SIG-M5 treated with dmso at 0.1 percent for 504 hours (cell line): ENCODE results near the gene RPS21.

Source experiments
- DNase-seq: peaks from one replicate; lab custom pipeline; 2025; ENCODE audit not compliant: unreplicated experiment; lab: John Stamatoyannopoulos, UW

RPS21 gene

DNA sequence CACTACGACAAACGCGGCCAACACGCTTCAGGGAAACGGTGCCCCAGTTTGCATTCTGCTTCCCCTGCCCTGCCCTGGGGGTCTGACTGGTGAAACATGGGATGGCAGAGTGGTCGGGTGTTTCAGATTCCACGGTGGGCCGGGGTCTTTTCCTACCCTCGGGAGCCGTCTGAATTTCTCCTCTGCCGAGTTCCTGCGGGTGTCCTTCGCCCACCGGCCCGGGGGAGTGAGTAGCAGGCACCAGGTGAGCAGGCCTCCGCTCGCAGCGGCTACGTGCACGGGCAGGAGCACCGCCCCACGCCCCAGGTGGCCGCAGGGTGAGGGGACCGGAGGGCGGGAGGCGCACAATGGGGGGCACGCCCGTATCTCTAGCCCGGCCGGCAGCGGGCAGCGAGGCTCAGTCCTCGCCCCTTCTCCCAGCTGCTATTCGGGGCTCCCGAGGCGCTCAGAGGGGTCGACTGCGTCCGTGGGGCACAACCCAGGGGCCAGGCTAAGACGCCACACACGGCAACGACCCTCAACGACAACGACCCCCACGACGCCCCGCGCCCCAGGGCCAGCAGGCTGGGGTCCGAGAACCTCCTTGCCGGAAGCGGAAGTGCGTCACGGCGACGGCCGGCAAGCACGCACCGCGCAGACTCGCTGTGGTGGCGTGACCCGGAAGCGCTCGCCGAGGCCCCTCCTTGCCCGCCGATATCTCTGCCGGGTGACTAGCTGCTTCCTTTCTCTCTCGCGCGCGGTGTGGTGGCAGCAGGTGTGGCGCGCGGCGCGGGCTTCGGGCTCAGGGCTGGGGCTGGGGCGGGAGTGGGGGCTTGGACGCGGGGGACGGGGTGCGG is at the start of gene RPS21:
Gene RPS21 (plus strand): TSS at position 721 of the 836 bp plus-strand sequence. CDS start 236 bp downstream, outside the sequence.
- peak; percentile 92 for DNase-seq

- no peak for DNase-seq
These were observed 49.2 kb upstream of the RPS21 start for GRCh38 chr20:62337558-62338293.

GRCh38 chr20:62338294-62338620 is 48.6 kb upstream of the RPS21 start:
- DNase-seq = no peak

DNA sequence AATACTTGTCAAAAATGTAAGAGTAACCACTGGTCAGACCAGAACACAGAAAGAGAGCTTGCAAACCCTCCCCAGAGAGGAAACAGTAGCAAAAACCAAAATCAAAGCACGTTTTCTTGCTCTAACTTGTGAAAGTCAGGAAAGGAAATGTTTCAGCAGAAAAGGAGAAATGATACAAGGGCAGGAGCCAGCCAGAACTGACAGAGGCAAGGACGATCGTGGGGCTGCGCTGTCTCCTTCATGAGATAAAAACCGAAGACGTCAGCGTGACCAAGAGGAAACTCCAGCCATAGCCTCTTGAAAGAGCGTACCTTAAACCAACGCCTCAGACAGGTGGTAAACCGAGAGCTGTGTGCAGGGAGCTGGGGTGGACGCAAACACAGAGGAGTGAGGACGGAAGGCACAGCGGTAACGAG is 47.2 kb upstream of the RPS21 start:
- DNase-seq = peak; percentile 66

DNA sequence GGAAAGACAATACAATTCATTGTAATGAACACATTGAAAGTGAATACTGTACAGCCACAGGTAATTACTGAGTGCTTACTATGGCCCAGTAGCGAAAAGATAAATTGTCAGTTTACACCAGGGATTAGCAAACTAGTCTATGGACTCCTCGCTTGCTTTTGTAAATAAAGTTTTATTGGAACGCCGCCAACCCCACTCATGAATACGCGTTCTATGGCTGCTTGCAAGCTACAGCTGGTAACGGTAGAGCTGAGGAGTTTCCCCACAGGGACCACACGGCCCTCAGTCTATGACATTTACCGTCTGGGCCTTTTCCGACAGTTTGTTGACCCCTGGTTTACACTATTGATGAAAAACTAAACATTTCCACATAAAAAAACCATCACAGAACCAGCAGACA is 44.0 kb upstream of the RPS21 start:
- DNase-seq = no peak

GRCh38 chr20:62344092-62344491 is 42.8 kb upstream of the RPS21 start:
- no peak for DNase-seq

DNA sequence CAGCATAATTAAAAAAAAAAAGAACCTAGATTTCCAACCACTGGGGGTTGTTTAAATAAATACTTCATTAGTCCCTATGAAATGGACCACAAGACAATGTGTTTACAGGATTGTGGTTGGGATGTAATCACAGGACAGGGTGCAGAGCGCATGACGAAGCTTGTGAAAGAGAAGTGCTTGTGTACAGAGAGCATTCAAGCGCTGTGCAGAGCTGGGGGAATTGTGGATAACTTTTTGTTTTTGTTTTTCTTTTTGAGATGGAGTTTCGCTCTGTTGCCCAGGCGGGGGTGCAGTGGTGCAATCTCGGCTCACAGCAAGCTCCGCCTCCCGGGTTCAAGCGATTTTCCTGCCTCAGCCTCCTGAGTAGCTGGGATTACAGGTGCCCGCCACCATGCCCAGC is 42.1 kb upstream of the RPS21 start:
- DNase-seq = no peak

DNA sequence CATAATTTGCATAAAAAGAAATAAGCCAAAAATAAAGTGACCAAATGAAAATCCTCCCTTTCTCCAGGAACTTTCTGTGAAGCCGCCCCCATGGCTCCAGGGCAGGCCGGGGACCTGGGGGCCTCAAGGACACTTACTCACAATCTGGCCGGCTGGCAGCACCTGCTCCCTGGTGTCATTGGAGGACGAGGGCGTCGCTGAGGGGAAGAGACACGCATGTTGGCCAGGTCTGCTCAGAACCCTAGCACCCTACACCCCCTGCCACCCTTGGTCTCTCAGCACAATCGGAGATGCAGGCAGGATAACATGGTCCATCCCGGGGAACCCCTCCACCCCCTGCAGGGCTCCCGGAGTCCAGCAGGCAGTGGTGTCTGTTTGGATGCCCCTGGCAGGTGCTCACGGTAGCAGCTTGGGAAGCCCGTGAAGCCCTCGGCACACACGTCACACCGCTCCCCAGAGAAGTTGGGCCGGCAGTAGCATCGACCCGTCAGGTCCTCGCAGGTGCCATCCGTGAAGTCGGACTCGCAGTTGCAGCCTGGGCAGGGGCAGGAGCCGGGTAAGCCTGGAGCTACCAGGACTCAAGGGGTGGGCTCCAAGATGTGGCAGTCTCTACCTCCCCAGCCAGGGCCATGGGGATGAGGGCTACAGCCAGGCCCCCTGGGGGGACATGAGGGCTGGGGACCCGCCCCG is 41.1 kb upstream of the RPS21 start:
- DNase-seq = no peak

- DNase-seq = no peak
These were observed 40.3 kb upstream of the RPS21 start for GRCh38 chr20:62346398-62347150.

DNA sequence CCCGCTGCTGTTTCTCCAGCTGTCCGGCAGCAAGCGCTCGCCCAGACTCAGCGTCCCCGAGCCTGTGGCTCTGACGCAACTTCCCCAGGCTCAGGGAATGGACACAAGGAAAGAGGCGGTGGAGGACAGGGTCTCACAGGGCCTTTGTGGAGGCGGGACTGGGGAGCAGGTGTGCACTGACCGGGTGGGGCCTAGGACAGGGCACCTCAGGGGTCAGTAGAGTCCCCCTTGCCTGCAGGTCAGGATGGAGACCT is 39.8 kb upstream of the RPS21 start:
- no peak for DNase-seq

- DNase-seq = no peak
These were observed 39.5 kb upstream of the RPS21 start for GRCh38 chr20:62347445-62347844.

DNA sequence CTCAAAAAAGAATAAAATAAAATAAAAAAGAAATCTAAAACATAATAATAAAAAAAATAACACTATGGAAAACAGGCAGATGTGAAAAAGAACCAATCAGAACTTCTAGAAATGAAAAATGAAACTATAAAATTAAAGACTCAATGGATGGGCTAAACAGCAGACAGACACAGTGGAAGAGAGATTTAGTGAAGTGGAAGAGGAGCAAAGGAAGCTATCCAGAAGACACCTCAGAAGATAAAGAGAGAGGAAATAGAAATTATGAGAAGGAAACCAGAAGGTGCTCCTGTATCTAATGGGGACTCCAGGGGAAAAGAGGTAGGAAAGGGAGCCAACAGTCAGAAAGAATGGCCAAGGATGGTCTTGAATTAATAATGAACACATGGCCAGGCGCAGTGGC is 38.3 kb upstream of the RPS21 start:
- DNase-seq = no peak

DNA sequence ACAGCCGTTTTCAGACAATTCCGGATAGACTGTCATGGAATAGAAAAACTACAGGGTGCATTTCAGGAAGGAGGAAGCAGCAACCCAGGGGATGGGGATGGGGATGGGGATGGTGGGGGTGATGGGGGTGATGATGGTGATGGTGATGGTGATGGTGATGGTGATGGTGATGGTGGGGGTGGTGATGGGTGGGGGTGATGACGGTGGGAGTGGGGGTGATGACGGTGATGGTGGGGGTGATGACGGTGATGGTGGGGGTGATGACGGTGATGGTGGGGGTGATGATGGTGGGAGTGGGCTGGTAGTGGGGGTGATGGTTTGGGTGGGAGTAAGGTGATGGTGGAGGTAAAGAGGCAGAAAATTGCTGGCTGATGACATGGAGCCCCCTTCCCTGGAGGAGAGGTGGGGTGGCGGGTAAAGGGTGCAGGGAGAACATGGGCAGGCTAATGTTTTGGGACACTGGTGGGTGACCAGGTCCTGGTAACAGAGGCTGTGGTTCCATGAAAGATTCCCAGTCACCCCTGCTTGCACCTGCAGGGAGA is 37.3 kb upstream of the RPS21 start:
- DNase-seq = no peak

- peak; percentile 34 for DNase-seq
These were observed 36.7 kb upstream of the RPS21 start for GRCh38 chr20:62350098-62350628.

DNA sequence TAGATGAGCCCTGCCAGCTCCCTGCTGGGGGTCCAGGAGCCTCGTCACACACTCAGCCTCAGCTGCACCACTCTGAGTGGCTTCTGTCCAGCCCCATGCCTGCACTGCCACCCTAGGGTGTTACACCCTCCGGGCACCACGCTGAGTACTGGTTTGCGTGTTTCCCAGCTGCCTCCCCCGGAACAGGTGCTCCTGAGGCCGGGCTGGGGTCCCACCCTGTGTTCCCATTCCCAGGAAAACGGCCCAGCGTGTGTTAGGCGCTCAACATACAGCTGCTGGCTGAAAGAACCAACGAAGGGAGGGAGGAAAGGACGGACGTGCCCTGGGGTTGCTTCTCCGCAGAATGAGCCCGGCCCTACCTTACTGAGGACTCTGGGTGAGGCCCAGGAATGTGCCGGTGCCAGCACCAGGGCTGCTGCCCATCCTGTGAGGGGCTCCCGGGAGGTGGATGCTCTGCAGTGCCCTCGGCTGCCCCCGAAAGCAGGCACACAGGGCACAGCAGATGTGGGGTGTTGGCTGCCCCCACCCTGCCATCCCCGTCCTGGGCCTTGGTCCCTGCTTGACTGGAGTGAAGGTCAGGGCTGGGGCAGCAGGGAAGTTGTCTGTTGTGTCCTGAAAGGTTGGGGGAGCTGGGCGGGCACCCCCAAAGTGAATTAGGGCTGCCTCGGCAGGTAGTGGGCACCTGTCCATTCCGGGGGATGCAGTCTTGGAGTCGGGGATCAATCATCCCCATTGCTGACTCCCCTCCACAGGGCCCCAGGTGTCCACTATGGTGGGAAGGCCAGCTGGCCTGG is 36.1 kb upstream of the RPS21 start:
- no peak for DNase-seq

GRCh38 chr20:62351469-62352401 is 35.2 kb upstream of the RPS21 start:
- no peak for DNase-seq

DNA sequence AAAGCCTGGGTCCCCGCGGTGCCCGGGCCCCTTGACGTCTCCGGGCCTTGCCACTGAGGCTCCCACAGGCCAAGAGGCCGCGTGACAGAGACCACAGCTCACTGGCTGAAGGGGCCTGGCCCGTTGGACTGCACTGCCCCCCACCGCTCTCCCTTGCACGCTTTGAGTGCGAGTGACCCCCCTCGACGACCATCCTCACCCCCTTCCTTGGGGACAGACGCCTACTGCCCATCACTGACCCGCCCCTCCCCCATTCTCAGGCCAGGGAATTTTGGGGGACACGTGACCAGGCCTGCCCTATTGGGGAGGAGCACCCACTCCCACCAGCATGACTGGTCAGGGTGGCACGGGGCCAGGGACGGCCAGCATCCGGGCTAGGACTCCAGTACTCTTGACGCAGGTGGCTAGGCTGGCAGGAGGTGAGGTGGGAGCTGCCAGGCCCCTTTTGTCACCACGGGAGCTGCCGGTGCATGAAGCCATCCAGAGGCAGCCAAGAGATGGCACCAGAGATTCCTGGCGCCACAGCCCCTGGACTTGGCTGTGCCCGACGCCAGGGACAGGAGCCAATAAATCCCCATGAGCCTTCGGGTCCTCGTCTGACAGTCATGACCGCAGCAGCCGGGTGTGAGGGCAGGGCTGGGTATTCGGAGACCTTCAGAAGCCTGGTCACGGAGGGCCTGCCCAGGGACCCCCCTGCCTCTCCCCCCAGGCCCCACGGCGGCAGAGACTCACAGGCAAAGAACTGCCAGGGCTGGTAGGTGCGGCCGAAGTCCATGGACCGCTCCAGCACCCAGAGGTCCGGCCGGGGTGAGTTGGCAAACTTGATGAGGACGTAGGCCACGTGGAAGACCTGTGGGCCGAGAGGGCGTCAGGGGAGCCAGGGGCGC is 34.3 kb upstream of the RPS21 start:
- no peak for DNase-seq
